HS-5 (cell line): ENCODE measurements around the gene LRIT1.

Experiments used
- DNase-seq: peaks from one replicate; pipeline ENCODE4 v3.0.0-alpha.2; 2012; ENCODE audit warnings: low read depth

Gene LRIT1

GRCh38 chr10:84193327-84193726, 48.0 kb downstream of the LRIT1 start:
- DNase-seq, result no peak

GRCh38 chr10:84191106-84191505, 50.2 kb downstream of the LRIT1 start:
- DNase-seq, result no peak

- no peak for DNase-seq
These were observed 50.7 kb downstream of the LRIT1 start for GRCh38 chr10:84190621-84191020.

- no peak for DNase-seq
These were observed 52.5 kb downstream of the LRIT1 start for GRCh38 chr10:84188815-84189214.

- DNase-seq, result no peak
These were observed 55.7 kb downstream of the LRIT1 start for GRCh38 chr10:84185526-84186175.

GRCh38 chr10:84184517-84184916, 56.8 kb downstream of the LRIT1 start:
- no peak for DNase-seq

- no peak for DNase-seq
These were observed 59.7 kb downstream of the LRIT1 start for GRCh38 chr10:84181631-84182030.
